Liver (tissue), 3 donors: Measurements from ENCODE around the gene MAN2B1.

ENCODE experiments used
- ATF3 ChIP-seq: IDR thresholded peaks from 2 replicates; pipeline ENCODE4 v1.6.1; 2016; ENCODE audit warnings: antibody characterized with exemption
- EGR1 ChIP-seq, 2 donors: IDR thresholded peaks; 2 replicates each; pipeline ENCODE4 v1.6.1; 2016 to 2018; ENCODE audit warnings: antibody characterized with exemption in 2 of 2, low read depth in 2 of 2
- HNF4G ChIP-seq: IDR thresholded peaks from 2 replicates; pipeline ENCODE4 v1.6.1; 2016; ENCODE audit warnings: antibody characterized with exemption
- JUND ChIP-seq, 2 donors: IDR thresholded peaks; 2 replicates each; pipeline ENCODE4 v1.6.1; 2016; ENCODE audit warnings: antibody characterized with exemption in 2 of 2
- NR2F2 ChIP-seq: IDR thresholded peaks from 2 replicates; pipeline ENCODE4 v1.6.1; 2016; ENCODE audit warnings: antibody characterized with exemption
- RAD21 ChIP-seq, 2 donors: IDR thresholded peaks; 2 replicates each; pipeline ENCODE4 v1.6.1; 2016; ENCODE audit warnings: antibody characterized with exemption in 2 of 2, mild to moderate bottlenecking in 2 of 2
- SP1 ChIP-seq: IDR thresholded peaks from 2 replicates; pipeline ENCODE4 v1.6.1; 2018; ENCODE audit warnings: antibody characterized with exemption, mild to moderate bottlenecking
- TAF1 ChIP-seq: conservative IDR thresholded peaks from 2 replicates; pipeline ENCODE4 v1.6.1; 2016; ENCODE audit warnings: antibody characterized with exemption, mild to moderate bottlenecking
- YY1 ChIP-seq: IDR thresholded peaks from 2 replicates; pipeline ENCODE4 v1.6.1; 2016; ENCODE audit warnings: antibody characterized with exemption, mild to moderate bottlenecking
- TF ChIP-seq, protein P1 (sequence below): fragments of 150-350 bp; IDR thresholded peaks from 2 replicates; pipeline ENCODE4 v1.5.1; 2017; ENCODE audit warnings: improper control_type of control experiment, low read depth, low read length; ENCODE audit not compliant: missing input control
- TF ChIP-seq, protein P2 (sequence below): IDR thresholded peaks from 2 replicates; pipeline ENCODE4 v1.6.1; 2016; ENCODE audit warnings: antibody characterized with exemption, mild to moderate bottlenecking
- donor health status: healthy.
- donor health status: healthy.

- TF ChIP-seq, protein P1, sequence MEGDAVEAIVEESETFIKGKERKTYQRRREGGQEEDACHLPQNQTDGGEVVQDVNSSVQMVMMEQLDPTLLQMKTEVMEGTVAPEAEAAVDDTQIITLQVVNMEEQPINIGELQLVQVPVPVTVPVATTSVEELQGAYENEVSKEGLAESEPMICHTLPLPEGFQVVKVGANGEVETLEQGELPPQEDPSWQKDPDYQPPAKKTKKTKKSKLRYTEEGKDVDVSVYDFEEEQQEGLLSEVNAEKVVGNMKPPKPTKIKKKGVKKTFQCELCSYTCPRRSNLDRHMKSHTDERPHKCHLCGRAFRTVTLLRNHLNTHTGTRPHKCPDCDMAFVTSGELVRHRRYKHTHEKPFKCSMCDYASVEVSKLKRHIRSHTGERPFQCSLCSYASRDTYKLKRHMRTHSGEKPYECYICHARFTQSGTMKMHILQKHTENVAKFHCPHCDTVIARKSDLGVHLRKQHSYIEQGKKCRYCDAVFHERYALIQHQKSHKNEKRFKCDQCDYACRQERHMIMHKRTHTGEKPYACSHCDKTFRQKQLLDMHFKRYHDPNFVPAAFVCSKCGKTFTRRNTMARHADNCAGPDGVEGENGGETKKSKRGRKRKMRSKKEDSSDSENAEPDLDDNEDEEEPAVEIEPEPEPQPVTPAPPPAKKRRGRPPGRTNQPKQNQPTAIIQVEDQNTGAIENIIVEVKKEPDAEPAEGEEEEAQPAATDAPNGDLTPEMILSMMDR = no peak
- TF ChIP-seq SP1 (no peak), TAF1 (no peak), RAD21 (IDR thresholded peaks at IDR 0.05) (no peak), JUND (IDR thresholded peaks at IDR 0.05) (no peak), YY1 (no peak), ATF3 (no peak), EGR1 (IDR thresholded peaks at IDR 0.05; ENCODE audit: low read depth in 2 of 2) (no peak), NR2F2 (no peak), HNF4G (no peak)
- TF ChIP-seq, protein P2, sequence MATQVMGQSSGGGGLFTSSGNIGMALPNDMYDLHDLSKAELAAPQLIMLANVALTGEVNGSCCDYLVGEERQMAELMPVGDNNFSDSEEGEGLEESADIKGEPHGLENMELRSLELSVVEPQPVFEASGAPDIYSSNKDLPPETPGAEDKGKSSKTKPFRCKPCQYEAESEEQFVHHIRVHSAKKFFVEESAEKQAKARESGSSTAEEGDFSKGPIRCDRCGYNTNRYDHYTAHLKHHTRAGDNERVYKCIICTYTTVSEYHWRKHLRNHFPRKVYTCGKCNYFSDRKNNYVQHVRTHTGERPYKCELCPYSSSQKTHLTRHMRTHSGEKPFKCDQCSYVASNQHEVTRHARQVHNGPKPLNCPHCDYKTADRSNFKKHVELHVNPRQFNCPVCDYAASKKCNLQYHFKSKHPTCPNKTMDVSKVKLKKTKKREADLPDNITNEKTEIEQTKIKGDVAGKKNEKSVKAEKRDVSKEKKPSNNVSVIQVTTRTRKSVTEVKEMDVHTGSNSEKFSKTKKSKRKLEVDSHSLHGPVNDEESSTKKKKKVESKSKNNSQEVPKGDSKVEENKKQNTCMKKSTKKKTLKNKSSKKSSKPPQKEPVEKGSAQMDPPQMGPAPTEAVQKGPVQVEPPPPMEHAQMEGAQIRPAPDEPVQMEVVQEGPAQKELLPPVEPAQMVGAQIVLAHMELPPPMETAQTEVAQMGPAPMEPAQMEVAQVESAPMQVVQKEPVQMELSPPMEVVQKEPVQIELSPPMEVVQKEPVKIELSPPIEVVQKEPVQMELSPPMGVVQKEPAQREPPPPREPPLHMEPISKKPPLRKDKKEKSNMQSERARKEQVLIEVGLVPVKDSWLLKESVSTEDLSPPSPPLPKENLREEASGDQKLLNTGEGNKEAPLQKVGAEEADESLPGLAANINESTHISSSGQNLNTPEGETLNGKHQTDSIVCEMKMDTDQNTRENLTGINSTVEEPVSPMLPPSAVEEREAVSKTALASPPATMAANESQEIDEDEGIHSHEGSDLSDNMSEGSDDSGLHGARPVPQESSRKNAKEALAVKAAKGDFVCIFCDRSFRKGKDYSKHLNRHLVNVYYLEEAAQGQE = no peak
These were observed 37.3 kb downstream of the MAN2B1 start for GRCh38 chr19:12629215-12629614.
